Right lobe of liver (tissue), 6 donors: ENCODE data around the gene RPS5. TPM values are rescaled to one million over a fixed set of nuclear protein-coding genes. Genes with fewer than 3 reads are reported as not detected.
A peak's percentile ranks its signal among the peaks of the same experiment; 100 is the strongest.
"Not testable (repeated sequence)": the region's sequence is repeated elsewhere in the genome, so short reads cannot be mapped to it uniquely, and the experiment has no call there.

ENCODE experiments used
- ATAC-seq, 4 donors: fragments of 200-7000 bp; cut with Tn5 transposase; one replicate each; pipeline ENCODE4 v1.9.1; 2020; ENCODE audit warnings: mild to moderate bottlenecking in 4 of 4, moderate library complexity in 4 of 4
- DNase-seq, 3 donors: peaks; one replicate each; pipeline ENCODE4 v3.0.0-alpha.2; 2020
- H3K27ac ChIP-seq, 3 donors: fragments of 200-600 bp; one replicate each; pipeline ENCODE4 v1.8.0; 2022
- H3K27me3 ChIP-seq, 2 donors: fragments of 200-600 bp; one replicate each; pipeline ENCODE4 v1.8.0; 2022
- H3K36me3 ChIP-seq, 4 donors: fragments of 200-600 bp; sonication (generic) in 1 of 4; one replicate each; pipeline versions ENCODE4 v1.5.1 to v1.8.0; 2017 to 2022; ENCODE audit warnings: control low read depth in 1 of 4
- H3K4me1 ChIP-seq, 4 donors: fragments of 200-600 bp; sonication (generic) in 1 of 4; one replicate each; pipeline versions ENCODE4 v1.5.1 to v1.8.0; 2017 to 2022; ENCODE audit warnings: control low read depth in 1 of 4
- H3K4me3 ChIP-seq, 3 donors: fragments of 200-600 bp; one replicate each; pipeline ENCODE4 v1.8.0; 2022
- H3K9me3 ChIP-seq, 4 donors: fragments of 200-600 bp; sonication (generic) in 1 of 4; one replicate each; pipeline versions ENCODE4 v1.5.1 to v1.8.0; 2017 to 2022; ENCODE audit warnings: control low read depth in 1 of 4
- CTCF ChIP-seq, 4 donors: fragments of 200-600 bp in 3 of 4; fragments of 450-650 bp in 1 of 4; IDR thresholded peaks; one replicate each; pipeline versions ENCODE4 v1.5.1 to v1.8.0; 2016 to 2022; ENCODE audit warnings: antibody characterized with exemption in 4 of 4, mild to moderate bottlenecking in 2 of 4
- POLR2A ChIP-seq: fragments of 450-650 bp; IDR thresholded peaks from one replicate; pipeline ENCODE4 v1.6.1; 2017; ENCODE audit warnings: antibody characterized with exemption, mild to moderate bottlenecking
- WGBS: methylation state at CpG from one replicate; pipeline ENCODE4 v1.1.6; 2018; ENCODE audit warnings: low coverage, low lambda C conversion rate; ENCODE audit not compliant: insufficient coverage; ENCODE audit errors: missing lambda C conversion rate; 5-methylcytosine and 5-hydroxymethylcytosine counted together
- intact Hi-C, 2 donors: fragments of 100-400 bp; cut with DNase I; formaldehyde crosslinking; loops; one replicate each; pipeline versions ENCODE4 v1.11.2 to v1.14.1; 2022
- total RNA-seq, 6 experiments: library from RNA; depleted of rRNA in 2 of 6; stranded (reverse); fragments of >200 nt in 2 of 6; fragmentation: NEBNext Ultra II Directional in 3 of 6; extraction: Animal tissue kit (Norgen Biotek cat#: 25700) in 3 of 6; gene quantifications; one replicate each; pipeline versions ENCODE4 v1.1.0 to v1.2.4, GENCODE V29; 2016 to 2023
- donor health status: DM: no; HTN: yes; CAD: no.
- donor health status: DM: no; HTN: no; CAD: no.
- donor health status: DM: no; HTN: no; CAD: no.
- donor health status: DM: no; HTN: yes; CAD: no.
- donor health status: DM: no; HTN: yes; CAD: no.

RPS5 gene
- total RNA-seq, 6 experiments from 2014 or later, result 274 to 637 (median 304) TPM

DNA sequence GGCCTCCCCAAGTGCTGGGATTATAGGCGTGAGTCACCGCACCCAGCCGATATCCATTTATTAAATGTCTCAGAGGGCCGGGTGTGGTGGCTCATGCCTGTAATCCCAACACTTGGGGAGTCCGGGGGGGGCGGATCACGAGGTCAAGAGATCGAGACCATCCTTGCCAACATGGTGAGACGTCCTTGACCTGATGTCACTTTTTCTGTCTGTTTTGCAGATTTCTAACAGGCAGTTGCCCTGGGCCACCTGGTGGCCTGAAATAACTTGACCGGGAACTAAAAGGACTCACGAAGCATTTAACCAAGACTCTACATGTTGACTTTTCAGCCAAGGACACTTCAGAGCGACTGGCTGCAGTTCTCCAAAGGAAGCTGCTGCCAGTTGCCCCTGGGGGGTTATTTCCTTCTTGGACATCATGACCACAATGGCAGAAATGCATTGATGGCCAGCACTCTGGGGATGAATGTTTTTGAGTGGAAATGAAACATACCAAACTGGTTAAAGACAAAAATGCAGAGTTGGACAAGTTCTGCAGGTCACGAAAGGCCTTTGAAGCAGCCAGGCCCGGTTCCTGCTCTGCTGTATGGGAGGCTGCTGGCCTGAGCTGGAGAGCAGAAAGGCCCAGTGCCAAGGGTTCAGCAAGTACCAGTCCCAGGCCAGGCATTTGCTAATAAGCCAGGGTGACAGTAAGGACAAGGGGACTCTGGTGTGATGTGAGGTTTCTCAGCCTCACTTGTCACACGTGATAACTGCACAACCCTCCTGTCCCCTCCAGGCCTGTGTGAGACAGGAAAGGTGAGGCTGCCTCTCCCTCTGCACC lies 14.5 kb upstream of the RPS5 start:
- Histone ChIP-seq H3K4me3 (no peak overlapping the region), H3K27ac (peak overlapping the region in 1 of 3 donors; percentile 36), H3K27me3 (no peaks in the 10 kb centered on the region), H3K36me3 (no peaks in the 10 kb centered on the region), H3K9me3 (no peaks in the 10 kb centered on the region), H3K4me1 (peaks cover 0 to 16% (median 4%) of the 10 kb centered on the region in 4 donors)
- intact Hi-C loops, result no loop called here
- DNase-seq (peak in 2 of 3 donors; percentile 35 to 78), ATAC-seq (peak; percentile 66 to 96 (median 83))
- TF ChIP-seq POLR2A (no peak), CTCF (IDR thresholded peaks at IDR 0.05) (peak; percentile 17 to 38 (median 28))
- WGBS, result 60% methylated on average over 6 of the region's 15 CpGs

GRCh38 chr19:58374200-58374599 lies 12.9 kb upstream of the RPS5 start:
- intact Hi-C loops, result no loop called here
- H3K4me3 ChIP-seq, result no peak overlapping the region
- no peaks in the 10 kb centered on the region for H3K27me3 ChIP-seq
- no peaks in the 10 kb centered on the region for H3K9me3 ChIP-seq
- no peaks in the 10 kb centered on the region for H3K36me3 ChIP-seq
- DNase-seq (no peak), ATAC-seq (no peak)
- H3K27ac ChIP-seq, result no peak overlapping the region
- no peak for TF ChIP-seq CTCF (IDR thresholded peaks at IDR 0.05)
- peaks cover 0 to 16% (median 4%) of the 10 kb centered on the region in 4 donors for H3K4me1 ChIP-seq
- WGBS, result 67% methylated on average over 4 of the region's 4 CpGs

- H3K9me3 ChIP-seq, H3K27ac ChIP-seq, H3K36me3 ChIP-seq, intact Hi-C loops, H3K4me3 ChIP-seq, ATAC-seq, H3K27me3 ChIP-seq: not testable (repeated sequence)
- peaks cover 0 to 20% (median 10%) of the 10 kb centered on the region in 4 donors for H3K4me1 ChIP-seq
- DNase-seq, result peak in 1 of 3 donors; percentile 9
- 65% methylated on average over 6 of the region's 7 CpGs for WGBS
Measured at GRCh38 chr19:58376724-58377123, 10.3 kb upstream of the RPS5 start.

- Histone ChIP-seq H3K27ac (no peak overlapping the region), H3K36me3 (no peaks in the 10 kb centered on the region), H3K4me3 (no peak overlapping the region), H3K9me3 (no peaks in the 10 kb centered on the region), H3K27me3 (no peaks in the 10 kb centered on the region), H3K4me1 (peaks cover 0 to 16% (median 2%) of the 10 kb centered on the region in 4 donors)
- intact Hi-C loops, result no loop called here
- ATAC-seq (no peak), DNase-seq (peak in 1 of 3 donors; percentile 11)
- no CpG with 5 or more reads among the region's 6 CpGs for WGBS
- TF ChIP-seq POLR2A (no peak), CTCF (IDR thresholded peaks at IDR 0.05) (no peak)
Measured at GRCh38 chr19:58379246-58379645, 7.8 kb upstream of the RPS5 start.

DNA sequence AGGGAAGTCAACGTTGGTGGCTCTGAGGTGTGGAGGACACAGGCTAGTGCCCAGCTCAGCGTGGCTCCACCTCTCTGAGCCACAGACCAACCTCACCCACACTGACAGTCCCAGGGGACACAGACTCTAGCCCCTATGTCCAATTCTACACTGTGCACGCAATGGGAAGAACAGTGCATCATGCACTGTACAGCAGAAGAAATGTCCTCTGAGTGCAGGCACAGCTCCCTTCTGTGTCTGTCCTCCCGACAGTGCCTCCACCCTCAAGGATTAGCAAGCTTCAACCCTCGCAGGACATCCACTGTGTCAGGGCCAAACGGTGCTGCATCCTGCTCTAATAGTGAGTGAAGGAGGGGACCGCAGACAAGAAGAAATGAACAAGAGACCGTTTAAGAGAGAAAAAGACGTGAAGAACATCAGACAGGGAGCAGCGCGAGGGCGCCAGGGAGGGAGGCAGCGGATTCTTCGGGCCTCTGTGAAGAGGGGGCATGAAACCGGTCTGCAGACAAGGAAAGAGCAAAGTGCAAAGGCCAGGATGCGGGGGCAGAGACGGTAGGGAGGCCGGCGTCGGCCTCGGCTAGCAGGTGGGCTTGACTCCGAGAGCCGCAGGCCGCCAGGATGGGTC lies 6.9 kb upstream of the RPS5 start:
- peak overlapping the region; percentile 53 to 99 (median 77) for H3K4me3 ChIP-seq
- peaks cover 0 to 17% (median 2%) of the 10 kb centered on the region in 4 donors for H3K4me1 ChIP-seq
- H3K27ac ChIP-seq, result peak overlapping the region; percentile 77 to 95 (median 78)
- H3K27me3 ChIP-seq, result no peaks in the 10 kb centered on the region
- ATAC-seq (no peak), DNase-seq (no peak)
- intact Hi-C loops, result no loop called here
- no peaks in the 10 kb centered on the region for H3K9me3 ChIP-seq
- TF ChIP-seq CTCF (IDR thresholded peaks at IDR 0.05), result no peak
- no peak for TF ChIP-seq POLR2A
- H3K36me3 ChIP-seq, result no peaks in the 10 kb centered on the region
- WGBS, result 3% methylated on average over 13 of the region's 24 CpGs
